HepG2 (cell line): Measurements from ENCODE around the gene TCAIM. TPM values are rescaled to one million over a fixed set of nuclear protein-coding genes. Genes with fewer than 3 reads are reported as not detected.
A peak's percentile ranks its signal among the peaks of the same experiment; 100 is the strongest.

Source experiments
- AGO2 ChIP-seq: fragments of 200-400 bp; formaldehyde crosslinking; optimal IDR thresholded peaks from 2 replicates; pipeline ENCODE3; 2017; ENCODE audit warnings: mild to moderate bottlenecking, low read depth, low read length, moderate library complexity
- ARNT ChIP-seq: fragments of 450-650 bp; IDR thresholded peaks from 2 replicates; pipeline ENCODE4 v1.6.1; 2017
- DMAP1 ChIP-seq: IDR thresholded peaks from 2 replicates; pipeline ENCODE4 v1.6.1; 2016
- FOXK2 ChIP-seq: fragments of 450-650 bp; IDR thresholded peaks from 2 replicates; pipeline ENCODE4 v1.6.1; 2016
- JDP2 ChIP-seq: sonication (generic); formaldehyde crosslinking; IDR thresholded peaks from 2 replicates; pipeline ENCODE4 v1.8.1; 2022; ENCODE audit warnings: missing genetic modification reagents, borderline replicate concordance
- KLF6 ChIP-seq: IDR thresholded peaks from 2 replicates; pipeline ENCODE4 v1.8.0; 2016; ENCODE audit warnings: missing biosample characterization, missing genetic modification reagents
- NRL ChIP-seq: sonication (generic); formaldehyde crosslinking; IDR thresholded peaks from 2 replicates; pipeline ENCODE4 v1.5.0; 2020; ENCODE audit warnings: missing genetic modification reagents, mild to moderate bottlenecking, moderate library complexity, borderline replicate concordance
- PHB2 ChIP-seq: fragments of 450-650 bp; IDR thresholded peaks from 2 replicates; pipeline ENCODE4 v1.6.1; 2018; ENCODE audit not compliant: partially characterized antibody
- PHF20 ChIP-seq: sonication (generic); formaldehyde crosslinking; IDR thresholded peaks from 2 replicates; pipeline ENCODE4 v1.5.0; 2020; ENCODE audit warnings: mild to moderate bottlenecking, missing genetic modification reagents
- SALL1 ChIP-seq: sonication (generic); formaldehyde crosslinking; IDR thresholded peaks from 2 replicates; pipeline ENCODE4 v1.8.0; 2022; ENCODE audit warnings: mild to moderate bottlenecking, missing genetic modification reagents
- SMAD1 ChIP-seq: sonication (generic); formaldehyde crosslinking; IDR thresholded peaks from 2 replicates; pipeline ENCODE4 v1.4.0; 2020; ENCODE audit warnings: missing genetic modification reagents, low read depth, mild to moderate bottlenecking, borderline replicate concordance
- ZBTB3 ChIP-seq: sonication (generic); formaldehyde crosslinking; IDR thresholded peaks from 2 replicates; pipeline ENCODE4 v1.4.0; 2020; ENCODE audit warnings: low read depth, mild to moderate bottlenecking, moderate library complexity, missing genetic modification reagents, borderline replicate concordance
- ZFP1 ChIP-seq: IDR thresholded peaks from 2 replicates; pipeline ENCODE4 v1.6.1; 2016
- ZFP41 ChIP-seq: sonication (generic); formaldehyde crosslinking; IDR thresholded peaks from 2 replicates; pipeline ENCODE4 v1.4.0; 2020; ENCODE audit warnings: mild to moderate bottlenecking, missing genetic modification reagents, borderline replicate concordance
- ZFP90 ChIP-seq: sonication (generic); formaldehyde crosslinking; IDR thresholded peaks from 2 replicates; pipeline ENCODE4 v1.8.0; 2022; ENCODE audit warnings: missing genetic modification reagents, mild to moderate bottlenecking, inconsistent platforms, borderline replicate concordance
- ZNF468 ChIP-seq: sonication (generic); formaldehyde crosslinking; IDR thresholded peaks from 2 replicates; pipeline ENCODE4 v1.8.0; 2022; ENCODE audit warnings: mild to moderate bottlenecking, moderate library complexity, missing genetic modification reagents
- ZNF510 ChIP-seq: sonication (generic); formaldehyde crosslinking; IDR thresholded peaks from 2 replicates; pipeline ENCODE4 v1.4.0; 2020; ENCODE audit warnings: low read depth, mild to moderate bottlenecking, missing genetic modification reagents
- ZNF547 ChIP-seq: sonication (generic); formaldehyde crosslinking; IDR thresholded peaks from 2 replicates; pipeline ENCODE4 v1.5.1; 2020; ENCODE audit warnings: mild to moderate bottlenecking, missing genetic modification reagents
- ZNF605 ChIP-seq: sonication (generic); formaldehyde crosslinking; IDR thresholded peaks from 2 replicates; pipeline ENCODE4 v1.8.0; 2022; ENCODE audit warnings: mild to moderate bottlenecking, missing genetic modification reagents
- polyA plus RNA-seq, 8 experiments: library from polyadenylated mRNA; depleted of rRNA in 3 of 8; stranded (reverse) in 7 of 8; unstranded in 1 of 8; fragments of >200 nt; fragmentation: Illumina TruSeq in 4 of 8; extraction: Trizol in 4 of 8; gene quantifications; 2 replicates each; pipeline versions ENCODE4 v1.2.1 to v1.2.3, GENCODE V29; 2011 to 2016; ENCODE audit warnings: low read depth in 4 of 8, missing spikeins in 1 of 8, mixed read lengths in 1 of 8; ENCODE audit not compliant: insufficient read depth in 1 of 8
- total RNA-seq, 5 experiments: library from RNA; depleted of rRNA; stranded (reverse); fragments of >200 nt; fragmentation: Illumina TruSeq; extraction: Trizol; gene quantifications; 2 replicates each; pipeline ENCODE4 v1.2.3, GENCODE V29; 2016; ENCODE audit warnings: low read depth in 1 of 5
- TF ChIP-seq, protein P1 (sequence below), 2 experiments: IDR thresholded peaks; 2 replicates each; pipeline ENCODE4 v1.6.1; 2011 to 2012; ENCODE audit warnings: low read length in 2 of 2, borderline replicate concordance in 1 of 2, low read depth in 1 of 2, mild to moderate bottlenecking in 1 of 2, moderate library complexity in 1 of 2
- TF ChIP-seq, protein P2 (sequence below): sonication (generic); formaldehyde crosslinking; IDR thresholded peaks from 2 replicates; pipeline ENCODE4 v1.4.0; 2020; ENCODE audit warnings: missing genetic modification reagents
- TF ChIP-seq, protein P3 (sequence below): sonication (generic); formaldehyde crosslinking; IDR thresholded peaks from 2 replicates; pipeline ENCODE4 v1.4.0; 2020; ENCODE audit warnings: mild to moderate bottlenecking, missing genetic modification reagents
- TF ChIP-seq, protein P4 (sequence below): sonication (generic); formaldehyde crosslinking; IDR thresholded peaks from 2 replicates; pipeline ENCODE4 v1.4.0; 2020; ENCODE audit warnings: missing genetic modification reagents
- TF ChIP-seq, protein P5 (sequence below): sonication (generic); formaldehyde crosslinking; IDR thresholded peaks from 2 replicates; pipeline ENCODE4 v1.5.1; 2020; ENCODE audit warnings: missing genetic modification reagents, mild to moderate bottlenecking, borderline replicate concordance

TCAIM gene
- total and polyA plus RNA-seq, 2 of the 13 experiments (the other 11 are each of a cell fraction or from before 2014, with no cell fraction given), result 16.9 to 22.6 TPM

DNA sequence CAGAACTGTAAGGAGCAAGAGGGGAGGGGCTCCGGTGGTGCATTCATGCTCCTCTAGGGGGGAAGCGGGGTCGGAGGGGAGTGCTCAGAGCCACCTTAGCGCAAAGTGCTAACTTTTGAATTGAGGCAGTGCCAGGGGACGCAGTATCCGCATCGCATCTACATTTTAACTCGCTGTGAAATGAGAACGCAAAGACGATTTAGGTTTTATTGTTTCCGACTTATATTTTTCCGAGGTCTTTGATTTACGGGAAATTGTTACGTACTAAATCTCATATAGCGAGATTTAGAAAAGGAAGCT lies 212 bp downstream of the TCAIM start (continued):
- TF ChIP-seq, protein P1, sequence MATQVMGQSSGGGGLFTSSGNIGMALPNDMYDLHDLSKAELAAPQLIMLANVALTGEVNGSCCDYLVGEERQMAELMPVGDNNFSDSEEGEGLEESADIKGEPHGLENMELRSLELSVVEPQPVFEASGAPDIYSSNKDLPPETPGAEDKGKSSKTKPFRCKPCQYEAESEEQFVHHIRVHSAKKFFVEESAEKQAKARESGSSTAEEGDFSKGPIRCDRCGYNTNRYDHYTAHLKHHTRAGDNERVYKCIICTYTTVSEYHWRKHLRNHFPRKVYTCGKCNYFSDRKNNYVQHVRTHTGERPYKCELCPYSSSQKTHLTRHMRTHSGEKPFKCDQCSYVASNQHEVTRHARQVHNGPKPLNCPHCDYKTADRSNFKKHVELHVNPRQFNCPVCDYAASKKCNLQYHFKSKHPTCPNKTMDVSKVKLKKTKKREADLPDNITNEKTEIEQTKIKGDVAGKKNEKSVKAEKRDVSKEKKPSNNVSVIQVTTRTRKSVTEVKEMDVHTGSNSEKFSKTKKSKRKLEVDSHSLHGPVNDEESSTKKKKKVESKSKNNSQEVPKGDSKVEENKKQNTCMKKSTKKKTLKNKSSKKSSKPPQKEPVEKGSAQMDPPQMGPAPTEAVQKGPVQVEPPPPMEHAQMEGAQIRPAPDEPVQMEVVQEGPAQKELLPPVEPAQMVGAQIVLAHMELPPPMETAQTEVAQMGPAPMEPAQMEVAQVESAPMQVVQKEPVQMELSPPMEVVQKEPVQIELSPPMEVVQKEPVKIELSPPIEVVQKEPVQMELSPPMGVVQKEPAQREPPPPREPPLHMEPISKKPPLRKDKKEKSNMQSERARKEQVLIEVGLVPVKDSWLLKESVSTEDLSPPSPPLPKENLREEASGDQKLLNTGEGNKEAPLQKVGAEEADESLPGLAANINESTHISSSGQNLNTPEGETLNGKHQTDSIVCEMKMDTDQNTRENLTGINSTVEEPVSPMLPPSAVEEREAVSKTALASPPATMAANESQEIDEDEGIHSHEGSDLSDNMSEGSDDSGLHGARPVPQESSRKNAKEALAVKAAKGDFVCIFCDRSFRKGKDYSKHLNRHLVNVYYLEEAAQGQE (IDR thresholded peaks at IDR 0.05; ENCODE audit: borderline replicate concordance in 1 of 2, low read depth in 1 of 2, low read length in 2 of 2), result 0 out of 4 replicates have a peak, but pooled peaks of 1 of the 2 experiments have one; percentile 30
- TF ChIP-seq ARNT (no peak), ZNF547 (CRISPR knock-in tag) (no peak), SMAD1 (CRISPR knock-in tag) (no peak), JDP2 (CRISPR knock-in tag) (no peak), DMAP1 (CRISPR knock-in tag) (no peak), FOXK2 (no peak), ZNF605 (CRISPR knock-in tag) (peak; percentile 46; the same call in 1 of the 2 replicates), ZBTB3 (CRISPR knock-in tag) (no peak), ZFP1 (no peak), SALL1 (CRISPR knock-in tag) (no peak), NRL (CRISPR knock-in tag) (no peak), KLF6 (no peak), AGO2 (no peak), ZFP90 (no peak), ZNF468 (CRISPR knock-in tag) (0 out of 2 replicates have a peak, but pooled peaks have one; percentile 2), ZNF510 (CRISPR knock-in tag) (no peak), PHF20 (CRISPR knock-in tag) (no peak), PHB2 (no peak), ZFP41 (CRISPR knock-in tag) (no peak)
- TF ChIP-seq, protein P2, sequence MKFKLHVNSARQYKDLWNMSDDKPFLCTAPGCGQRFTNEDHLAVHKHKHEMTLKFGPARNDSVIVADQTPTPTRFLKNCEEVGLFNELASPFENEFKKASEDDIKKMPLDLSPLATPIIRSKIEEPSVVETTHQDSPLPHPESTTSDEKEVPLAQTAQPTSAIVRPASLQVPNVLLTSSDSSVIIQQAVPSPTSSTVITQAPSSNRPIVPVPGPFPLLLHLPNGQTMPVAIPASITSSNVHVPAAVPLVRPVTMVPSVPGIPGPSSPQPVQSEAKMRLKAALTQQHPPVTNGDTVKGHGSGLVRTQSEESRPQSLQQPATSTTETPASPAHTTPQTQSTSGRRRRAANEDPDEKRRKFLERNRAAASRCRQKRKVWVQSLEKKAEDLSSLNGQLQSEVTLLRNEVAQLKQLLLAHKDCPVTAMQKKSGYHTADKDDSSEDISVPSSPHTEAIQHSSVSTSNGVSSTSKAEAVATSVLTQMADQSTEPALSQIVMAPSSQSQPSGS (CRISPR knock-in tag), result no peak
- TF ChIP-seq, protein P3, sequence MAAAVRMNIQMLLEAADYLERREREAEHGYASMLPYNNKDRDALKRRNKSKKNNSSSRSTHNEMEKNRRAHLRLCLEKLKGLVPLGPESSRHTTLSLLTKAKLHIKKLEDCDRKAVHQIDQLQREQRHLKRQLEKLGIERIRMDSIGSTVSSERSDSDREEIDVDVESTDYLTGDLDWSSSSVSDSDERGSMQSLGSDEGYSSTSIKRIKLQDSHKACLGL (CRISPR knock-in tag), result no peak
- TF ChIP-seq, protein P4, sequence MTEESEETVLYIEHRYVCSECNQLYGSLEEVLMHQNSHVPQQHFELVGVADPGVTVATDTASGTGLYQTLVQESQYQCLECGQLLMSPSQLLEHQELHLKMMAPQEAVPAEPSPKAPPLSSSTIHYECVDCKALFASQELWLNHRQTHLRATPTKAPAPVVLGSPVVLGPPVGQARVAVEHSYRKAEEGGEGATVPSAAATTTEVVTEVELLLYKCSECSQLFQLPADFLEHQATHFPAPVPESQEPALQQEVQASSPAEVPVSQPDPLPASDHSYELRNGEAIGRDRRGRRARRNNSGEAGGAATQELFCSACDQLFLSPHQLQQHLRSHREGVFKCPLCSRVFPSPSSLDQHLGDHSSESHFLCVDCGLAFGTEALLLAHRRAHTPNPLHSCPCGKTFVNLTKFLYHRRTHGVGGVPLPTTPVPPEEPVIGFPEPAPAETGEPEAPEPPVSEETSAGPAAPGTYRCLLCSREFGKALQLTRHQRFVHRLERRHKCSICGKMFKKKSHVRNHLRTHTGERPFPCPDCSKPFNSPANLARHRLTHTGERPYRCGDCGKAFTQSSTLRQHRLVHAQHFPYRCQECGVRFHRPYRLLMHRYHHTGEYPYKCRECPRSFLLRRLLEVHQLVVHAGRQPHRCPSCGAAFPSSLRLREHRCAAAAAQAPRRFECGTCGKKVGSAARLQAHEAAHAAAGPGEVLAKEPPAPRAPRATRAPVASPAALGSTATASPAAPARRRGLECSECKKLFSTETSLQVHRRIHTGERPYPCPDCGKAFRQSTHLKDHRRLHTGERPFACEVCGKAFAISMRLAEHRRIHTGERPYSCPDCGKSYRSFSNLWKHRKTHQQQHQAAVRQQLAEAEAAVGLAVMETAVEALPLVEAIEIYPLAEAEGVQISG (CRISPR knock-in tag), result no peak
- TF ChIP-seq, protein P5, sequence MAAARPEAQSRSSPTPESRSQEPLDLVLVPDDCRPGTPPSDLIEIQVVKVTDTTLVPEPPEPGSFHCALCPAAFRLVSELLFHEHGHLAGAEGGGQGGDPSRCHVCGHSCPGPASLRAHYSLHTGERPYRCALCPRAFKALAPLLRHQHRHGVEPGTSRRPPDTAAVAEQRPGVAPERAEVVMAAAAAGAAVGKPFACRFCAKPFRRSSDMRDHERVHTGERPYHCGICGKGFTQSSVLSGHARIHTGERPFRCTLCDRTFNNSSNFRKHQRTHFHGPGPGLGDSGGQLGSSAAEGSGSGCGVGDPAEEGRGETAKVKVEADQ (CRISPR knock-in tag), result no peak
